ENCODE measurements around the gene FKBP1A.
A peak's percentile ranks its signal among the peaks of the same experiment; 100 is the strongest.
"Not testable (repeated sequence)": the region's sequence is repeated elsewhere in the genome, so short reads cannot be mapped to it uniquely, and the experiment has no call there.

The FKBP1A gene

DNA sequence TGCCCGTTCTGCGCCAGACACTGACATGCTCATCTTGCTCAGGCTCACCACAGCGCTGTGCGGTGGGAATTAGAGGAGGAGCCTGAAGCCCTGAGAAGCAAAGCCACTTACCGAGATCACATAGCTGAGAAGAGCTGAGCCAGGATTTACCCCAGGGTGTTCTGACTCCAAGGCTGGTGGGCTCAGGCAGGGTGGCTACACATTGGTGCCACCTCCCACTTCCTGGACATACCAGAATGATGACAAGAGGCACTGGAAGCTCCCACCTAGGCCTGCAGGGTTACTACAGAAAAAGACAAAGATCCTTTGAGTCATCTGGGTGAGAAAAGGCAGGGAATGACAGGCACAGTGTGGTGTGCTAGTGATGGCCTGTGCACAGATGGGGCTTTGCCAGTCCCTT, 24.4 kb upstream of the FKBP1A start:
- DNase-seq (ENCODE audit: low spot score) = no peak

DNA sequence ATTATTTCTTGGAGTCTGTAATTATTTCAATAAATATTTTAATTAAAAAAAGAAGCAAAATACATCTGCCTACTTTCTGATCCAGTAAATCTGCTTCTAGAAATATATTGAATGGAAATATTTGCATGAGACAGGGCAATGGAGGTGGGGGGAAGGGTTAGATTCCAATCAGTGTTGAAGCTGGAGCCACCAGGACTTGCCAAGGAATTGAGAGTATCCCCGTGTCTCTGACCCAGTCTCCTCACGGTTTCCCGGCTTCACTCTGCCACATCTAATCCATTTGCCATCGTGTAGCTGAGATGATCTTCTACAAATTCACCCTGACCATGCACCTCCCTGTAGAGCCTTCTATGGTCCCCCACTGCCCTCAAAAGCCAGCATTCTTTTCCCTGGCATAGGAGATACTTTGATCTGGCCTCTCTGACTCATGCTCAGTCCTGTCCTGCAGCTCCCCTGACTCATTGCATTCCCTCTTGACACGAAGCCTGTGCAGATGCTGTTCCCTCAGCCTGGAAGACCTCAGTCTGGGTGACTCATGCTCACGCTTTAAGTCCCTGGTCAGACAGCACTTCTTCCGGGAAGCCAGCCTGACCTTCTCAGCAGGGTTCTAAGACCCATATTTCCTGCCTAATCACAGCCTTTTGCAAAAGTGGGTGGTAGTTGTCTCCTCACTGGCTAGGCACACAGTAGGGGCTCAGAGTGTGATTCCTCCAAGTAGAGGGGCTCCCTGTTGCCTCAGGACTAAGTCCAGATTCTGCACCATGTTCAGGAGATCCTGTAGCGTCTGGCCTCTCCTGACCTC, 23.0 kb upstream of the FKBP1A start:
- no peak for DNase-seq (ENCODE audit: low spot score)

DNA sequence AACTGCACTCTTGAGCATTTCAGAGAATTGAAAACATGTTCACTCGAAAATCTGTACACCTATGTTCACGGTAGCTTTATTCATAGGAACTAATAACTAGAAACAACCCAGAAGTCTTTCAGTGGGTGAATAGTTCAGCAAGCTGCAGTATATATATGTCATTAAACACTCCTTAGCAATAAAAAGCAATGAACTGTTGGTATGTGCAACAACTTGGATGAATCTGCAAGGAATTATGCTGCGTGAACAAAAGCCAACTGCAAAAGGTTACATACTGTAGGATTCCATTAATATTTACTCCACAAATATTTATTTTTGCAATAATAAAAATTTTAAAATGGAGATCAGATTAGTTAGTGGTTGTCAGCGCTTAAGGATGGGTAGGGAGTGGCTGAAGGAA, 22.1 kb upstream of the FKBP1A start:
- no peak for DNase-seq (ENCODE audit: low spot score)

DNA sequence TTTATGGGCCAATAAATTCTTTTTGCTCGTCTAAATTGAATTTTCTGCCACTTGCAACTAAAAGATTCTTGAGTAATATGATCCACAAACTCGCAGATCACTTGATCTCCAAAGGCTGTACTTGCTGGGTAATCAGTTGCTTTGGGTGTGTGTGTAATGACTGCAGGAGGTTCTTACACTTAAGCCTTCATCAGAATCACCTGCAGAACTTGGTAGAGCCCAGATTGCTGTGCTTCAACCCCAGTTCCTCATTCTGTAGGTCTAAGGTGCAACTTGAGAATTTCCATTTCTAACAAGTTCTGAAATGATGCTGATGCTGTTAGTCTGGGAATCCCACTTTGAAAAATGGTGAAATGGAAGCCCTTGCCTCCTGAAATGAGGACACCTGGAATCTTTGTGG, 12.9 kb upstream of the FKBP1A start:
- no peak for DNase-seq (ENCODE audit: low spot score)

DNA sequence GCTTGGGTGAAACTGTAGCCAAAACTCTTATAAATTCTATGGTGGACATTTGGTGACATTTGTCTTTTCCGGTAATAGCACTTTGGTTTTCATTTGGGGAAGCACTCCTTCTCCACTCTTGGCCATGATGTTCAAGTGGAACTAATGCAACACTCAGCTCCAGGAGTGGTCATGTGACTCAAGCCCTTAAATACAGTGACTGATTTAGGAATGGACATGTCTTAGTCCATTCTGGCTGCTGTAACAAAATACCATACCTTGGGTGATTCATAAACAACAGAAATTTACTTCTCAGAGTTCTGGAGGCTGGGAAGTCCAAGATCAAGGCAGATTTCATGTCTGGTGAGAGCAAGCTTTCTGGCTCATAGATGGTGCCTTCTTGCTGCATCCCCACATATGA, 10.8 kb upstream of the FKBP1A start:
- DNase-seq (ENCODE audit: low spot score) = no peak

DNA sequence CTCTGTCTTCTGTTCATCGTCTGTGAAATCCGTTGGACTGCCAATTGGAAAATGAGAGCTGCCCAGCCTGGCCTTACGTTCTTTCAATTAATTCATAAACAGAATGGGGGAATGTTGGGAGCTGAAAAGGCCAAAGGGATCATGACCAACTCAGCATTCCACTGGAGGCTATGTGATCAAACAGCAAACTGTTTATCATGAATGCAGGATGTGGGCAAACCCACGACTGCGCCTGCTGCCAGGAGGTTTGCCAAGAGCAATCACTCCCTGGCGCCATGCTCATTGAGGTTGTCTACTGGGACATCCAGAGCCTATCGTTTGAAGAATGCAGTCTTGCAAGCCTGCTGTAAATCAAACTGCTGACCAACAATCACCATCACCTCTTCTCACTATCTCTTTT, 9.3 kb upstream of the FKBP1A start:
- DNase-seq (ENCODE audit: low spot score) = no peak

DNA sequence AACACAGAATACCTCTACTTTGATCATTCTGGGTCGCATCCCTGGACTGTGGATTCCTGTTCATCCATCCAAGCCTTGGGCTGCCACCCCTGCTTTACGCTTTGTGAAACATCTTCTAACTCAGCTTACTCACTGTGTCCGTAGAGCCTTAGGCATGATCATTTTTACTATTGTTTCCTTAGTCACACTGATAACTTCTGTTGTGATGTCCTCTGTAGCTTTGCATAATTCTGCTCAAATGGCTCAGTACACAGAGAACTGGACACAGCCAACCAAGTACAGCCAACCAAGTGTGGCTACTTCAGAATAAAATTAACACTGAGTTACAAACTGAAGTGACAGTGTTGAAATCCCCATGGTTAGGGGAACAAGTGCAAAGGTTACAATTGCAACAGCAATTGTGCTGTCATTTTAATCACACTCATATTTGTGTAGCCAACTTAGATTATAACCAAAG, 8.6 kb upstream of the FKBP1A start:
- DNase-seq (ENCODE audit: low spot score) = no peak

DNA sequence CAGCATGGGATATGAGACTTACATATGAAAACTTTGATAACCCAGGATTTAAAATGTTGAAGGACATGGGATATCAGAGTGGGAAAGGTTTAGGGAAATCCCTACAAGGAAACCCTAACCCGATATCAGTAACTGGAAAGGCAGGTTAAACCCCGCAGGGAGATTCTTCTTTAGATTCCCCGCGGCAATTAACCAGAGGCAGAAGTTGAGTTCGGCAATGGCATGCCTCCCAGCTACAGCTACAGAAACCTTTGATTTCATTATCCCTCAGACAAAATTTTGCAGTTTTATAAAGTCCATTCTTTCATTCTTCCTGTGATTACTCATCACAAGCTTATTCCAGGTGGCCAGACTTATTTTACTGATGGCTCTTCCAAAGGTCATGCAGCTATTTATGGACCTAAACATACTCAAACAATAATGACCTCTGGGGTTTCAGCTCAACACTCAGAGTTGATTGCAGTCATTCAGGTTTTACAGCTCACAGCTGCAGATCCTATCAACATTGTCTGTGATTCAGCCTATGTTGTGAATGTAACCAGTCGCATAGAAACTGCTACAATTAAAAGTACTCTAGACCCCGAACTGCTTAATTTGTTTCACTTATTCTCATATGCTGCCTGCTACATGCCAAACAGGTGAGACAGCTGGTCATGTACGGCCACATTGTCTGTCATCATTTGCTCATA, 7.0 kb upstream of the FKBP1A start:
- not testable (repeated sequence) for DNase-seq (ENCODE audit: low spot score)

DNA sequence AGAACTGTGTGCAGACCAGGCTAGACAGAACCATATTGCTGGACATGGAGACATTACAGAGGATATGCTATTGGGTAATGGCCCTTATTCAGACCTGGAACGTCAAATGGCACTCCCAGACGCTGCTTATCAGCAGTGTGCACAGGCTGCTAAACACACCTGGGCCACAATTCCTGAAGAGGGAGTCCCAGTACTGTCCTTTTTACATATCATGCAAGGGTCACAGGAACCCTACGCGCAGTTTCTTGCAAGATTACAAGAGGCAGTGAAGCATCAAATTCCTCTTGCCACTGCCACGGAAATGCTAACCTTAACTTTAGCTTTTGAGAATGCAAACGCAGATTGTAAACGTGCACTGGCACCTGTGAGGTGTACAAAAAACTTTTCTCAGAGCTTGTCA, 5.3 kb upstream of the FKBP1A start:
- peak; percentile 34 for DNase-seq (ENCODE audit: low spot score)

DNA sequence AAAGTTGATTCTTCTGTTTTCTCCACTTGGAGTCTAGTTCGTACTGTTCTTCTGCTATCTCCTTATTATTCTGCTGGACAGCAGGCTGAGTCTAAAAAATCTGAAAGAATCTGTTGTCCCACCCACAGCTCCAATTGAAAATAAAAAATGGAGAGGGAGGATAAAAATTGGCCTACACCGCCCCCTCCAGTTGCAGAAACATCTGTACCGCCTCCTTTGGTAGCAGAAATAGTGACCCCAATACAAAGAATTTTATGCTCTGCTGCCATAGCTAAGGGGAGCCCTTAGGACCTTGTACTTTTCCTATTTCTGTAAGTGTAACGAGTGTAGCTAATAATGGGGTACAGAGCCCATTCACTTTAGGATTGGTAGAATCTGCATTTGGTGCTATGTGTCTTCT, 4.9 kb upstream of the FKBP1A start:
- DNase-seq (ENCODE audit: low spot score) = peak; percentile 37

DNA sequence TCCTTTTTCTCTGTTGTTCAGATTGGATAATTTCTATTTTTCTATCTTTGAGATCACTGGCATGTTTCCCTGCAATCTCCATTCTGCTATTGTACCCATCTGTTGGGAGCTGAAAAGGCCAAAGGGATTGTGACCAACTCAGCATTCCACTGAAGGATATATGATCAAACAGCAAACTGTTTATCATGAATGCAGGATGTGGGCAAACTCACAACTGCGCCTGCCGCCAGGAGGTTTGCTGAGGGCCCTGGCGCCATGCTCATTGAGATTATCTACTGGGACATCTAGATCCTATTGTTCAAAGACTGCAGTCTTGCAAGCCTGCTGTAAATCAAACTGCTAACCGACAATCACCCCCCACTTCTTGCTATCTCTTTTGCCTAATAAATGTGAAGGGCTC, 3.8 kb upstream of the FKBP1A start:
- DNase-seq (ENCODE audit: low spot score) = no peak

DNA sequence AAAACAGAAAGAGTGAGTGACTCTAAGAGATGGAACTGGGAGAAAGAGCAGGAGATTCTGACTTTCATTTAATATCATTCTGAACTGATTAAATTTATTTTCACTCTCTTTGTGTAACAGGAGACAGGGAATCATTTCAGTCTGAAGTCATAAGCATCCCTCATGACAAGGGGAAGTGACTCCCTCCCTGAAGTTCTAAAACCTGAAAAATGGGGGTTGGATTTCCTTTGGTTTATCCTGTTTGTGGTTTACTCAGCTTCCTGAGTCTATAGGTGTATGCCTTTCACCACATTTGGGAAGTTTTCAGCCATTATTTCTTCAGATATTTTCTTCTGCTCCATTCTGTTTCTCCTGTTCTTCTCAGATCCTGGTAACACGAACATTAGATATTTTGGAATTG, 3.4 kb upstream of the FKBP1A start:
- no peak for DNase-seq (ENCODE audit: low spot score)

DNA sequence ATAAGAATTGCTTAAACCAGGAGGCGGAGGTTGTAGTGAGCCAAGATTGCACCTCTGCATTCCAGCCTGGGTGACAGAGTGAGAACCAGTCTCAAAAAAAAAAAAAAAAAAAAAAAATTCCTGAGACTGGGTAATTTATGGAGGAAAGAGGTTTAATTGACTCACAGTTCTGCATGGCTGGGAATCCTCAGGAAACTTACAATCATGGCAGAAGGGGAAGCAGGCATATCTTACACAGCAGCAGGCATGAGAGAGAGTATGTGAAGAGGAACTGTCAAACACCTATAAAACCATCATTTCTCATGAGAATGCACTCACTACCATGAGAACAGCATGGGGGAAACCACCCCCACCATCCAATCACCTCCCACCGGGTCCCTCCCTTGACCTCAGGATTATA, 1.8 kb upstream of the FKBP1A start:
- DNase-seq (ENCODE audit: low spot score) = no peak

DNA sequence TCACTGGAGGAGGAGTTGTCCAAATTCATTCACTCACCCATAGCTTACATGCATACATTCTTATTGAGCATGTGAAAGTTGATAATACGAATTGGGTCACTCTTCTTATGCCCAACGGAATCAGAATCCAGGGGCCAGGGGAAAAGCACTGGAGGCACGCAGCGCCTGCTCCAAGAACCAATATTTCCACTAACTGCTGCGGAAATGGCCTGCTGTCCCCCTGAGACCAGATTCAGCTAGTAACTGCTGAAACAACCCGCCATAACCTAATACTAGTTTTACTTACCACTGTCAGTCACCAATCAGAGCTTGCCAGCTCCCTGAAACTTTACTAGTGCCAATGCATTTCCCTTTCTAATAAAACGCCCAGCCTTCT, 641 bp upstream of the FKBP1A start:
- DNase-seq (ENCODE audit: low spot score) = no peak

DNA sequence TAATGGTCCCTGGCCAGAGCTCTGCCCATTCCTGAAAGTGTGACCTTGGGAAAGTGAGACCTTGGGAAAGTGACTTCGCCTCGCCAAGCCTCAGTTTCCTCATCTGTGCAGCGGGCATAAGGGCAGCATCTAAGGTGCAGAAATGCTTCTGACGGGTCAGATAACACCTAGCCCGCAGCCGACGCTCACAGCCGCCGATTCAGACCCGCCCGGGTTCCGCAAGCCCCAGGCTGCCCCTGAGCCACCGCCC, 486 bp downstream of the FKBP1A start:
- DNase-seq (ENCODE audit: low spot score) = peak; percentile 27

DNA sequence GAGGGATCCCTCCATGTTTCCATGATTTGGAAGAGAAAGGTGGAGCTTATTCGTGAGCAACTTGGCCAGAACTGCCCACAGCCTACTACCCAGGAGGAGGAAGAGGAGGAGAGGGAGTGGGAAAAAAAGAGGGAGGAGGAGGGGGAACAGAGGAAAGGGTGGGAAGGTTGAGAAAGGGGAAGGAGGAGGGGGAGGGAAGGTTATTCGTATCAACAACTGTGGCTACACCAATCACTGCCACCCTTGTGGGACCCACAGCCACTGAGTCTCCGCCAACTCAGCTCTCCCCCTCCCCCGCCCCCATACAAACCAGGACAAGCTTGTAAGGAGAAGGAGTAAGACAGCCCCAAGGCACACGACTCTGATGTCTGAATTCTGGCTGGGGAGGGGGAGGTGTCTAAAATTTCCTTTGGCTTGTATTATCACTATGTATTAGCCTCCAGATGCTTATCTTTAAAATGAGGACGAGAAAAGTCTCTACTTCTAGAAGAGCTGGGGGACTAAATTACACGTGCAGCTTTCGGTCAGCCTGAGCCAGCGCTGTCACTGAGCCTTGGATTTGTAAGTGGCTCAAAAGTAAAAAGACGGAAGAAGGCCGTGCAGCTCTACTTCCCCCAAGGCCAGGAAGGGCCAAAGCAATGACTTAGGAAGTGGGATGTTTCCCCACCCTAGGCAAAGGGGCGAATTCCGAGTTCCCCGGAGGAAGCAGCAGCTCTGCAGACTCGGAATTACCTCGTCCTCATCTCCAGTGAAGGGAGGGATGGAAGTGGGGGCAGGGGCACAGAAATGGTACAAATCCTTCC, 1.0 kb downstream of the FKBP1A start:
- DNase-seq (ENCODE audit: low spot score) = peak; percentile 42

DNA sequence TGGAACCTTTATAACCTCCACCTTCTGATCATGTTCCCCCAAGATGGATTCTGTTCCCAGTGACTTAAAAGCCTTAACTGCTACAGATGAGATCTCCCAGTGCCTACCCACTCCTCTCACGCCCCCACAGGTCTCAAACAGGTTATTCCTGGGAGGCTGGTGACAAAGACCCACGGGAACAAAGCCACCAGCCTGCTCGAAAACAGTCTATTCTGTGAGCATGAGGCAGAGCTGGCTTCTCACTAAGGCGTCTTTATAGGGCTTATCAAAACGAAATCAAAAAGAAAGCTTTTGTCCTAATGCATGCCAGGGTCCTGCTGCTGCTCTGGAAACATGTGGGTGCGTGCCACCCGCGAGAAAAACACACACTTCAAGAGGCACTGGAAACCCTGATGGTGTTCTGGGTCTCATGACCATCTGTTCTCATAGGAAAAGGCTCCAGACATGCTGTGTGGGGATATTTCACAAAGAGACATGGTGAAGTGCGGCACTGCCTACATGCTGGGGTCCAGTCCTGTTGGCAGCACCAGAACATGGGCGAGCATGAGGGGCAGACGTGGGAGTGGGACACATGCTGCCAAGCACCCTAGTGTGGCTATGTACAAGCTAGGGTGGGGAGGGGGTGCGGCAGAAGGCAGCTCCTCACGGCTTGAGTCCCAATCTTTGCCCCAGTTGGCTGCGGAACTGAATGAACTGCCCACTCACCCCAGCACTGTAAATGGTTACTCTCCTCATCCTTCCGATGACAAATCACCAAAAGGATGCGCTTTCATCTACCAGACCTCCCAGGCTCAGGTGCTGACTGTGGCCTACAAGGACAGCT, 2.1 kb downstream of the FKBP1A start:
- no peak for DNase-seq (ENCODE audit: low spot score)

DNA sequence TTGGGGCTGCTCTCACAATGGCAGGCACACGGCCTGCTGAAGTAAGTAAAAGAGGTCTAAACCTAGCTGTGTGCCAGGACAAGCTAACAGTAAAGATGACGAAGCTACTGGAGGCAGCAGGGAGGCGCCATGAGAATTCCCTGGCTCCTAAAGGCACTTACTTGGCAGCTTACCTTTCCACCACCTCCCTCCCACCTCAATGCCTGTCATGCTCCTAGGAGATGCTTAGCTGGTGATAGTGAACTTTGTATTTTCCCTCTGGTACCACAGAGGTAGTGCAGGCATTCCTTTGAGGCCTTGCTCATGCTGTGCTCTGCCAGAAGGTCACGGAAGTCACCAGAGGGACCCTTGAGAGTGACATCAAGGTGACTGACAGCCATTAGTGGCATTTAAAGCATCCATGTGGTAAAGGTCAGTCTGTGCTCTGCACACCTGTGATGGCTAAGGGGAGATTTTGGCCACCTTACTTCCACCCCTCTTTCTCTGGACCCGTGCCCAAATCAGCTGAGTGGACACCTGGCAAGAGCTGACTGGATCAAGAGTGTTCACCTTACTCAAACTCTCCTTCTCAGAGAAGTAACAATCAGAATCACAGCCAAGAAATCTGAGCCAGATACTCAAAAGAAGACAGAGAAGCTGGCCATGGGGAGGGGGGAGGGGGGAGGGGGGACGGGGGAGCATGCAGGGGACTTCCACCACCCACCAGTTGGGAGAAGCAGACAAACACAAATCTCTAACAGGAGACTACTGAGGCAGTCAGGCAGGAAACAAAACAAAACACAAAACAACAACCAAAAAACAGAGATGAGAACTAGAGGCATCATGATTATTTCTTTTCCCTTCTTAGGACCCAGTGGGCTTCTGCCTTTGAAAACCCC, 2.9 kb downstream of the FKBP1A start:
- DNase-seq (ENCODE audit: low spot score) = no peak

DNA sequence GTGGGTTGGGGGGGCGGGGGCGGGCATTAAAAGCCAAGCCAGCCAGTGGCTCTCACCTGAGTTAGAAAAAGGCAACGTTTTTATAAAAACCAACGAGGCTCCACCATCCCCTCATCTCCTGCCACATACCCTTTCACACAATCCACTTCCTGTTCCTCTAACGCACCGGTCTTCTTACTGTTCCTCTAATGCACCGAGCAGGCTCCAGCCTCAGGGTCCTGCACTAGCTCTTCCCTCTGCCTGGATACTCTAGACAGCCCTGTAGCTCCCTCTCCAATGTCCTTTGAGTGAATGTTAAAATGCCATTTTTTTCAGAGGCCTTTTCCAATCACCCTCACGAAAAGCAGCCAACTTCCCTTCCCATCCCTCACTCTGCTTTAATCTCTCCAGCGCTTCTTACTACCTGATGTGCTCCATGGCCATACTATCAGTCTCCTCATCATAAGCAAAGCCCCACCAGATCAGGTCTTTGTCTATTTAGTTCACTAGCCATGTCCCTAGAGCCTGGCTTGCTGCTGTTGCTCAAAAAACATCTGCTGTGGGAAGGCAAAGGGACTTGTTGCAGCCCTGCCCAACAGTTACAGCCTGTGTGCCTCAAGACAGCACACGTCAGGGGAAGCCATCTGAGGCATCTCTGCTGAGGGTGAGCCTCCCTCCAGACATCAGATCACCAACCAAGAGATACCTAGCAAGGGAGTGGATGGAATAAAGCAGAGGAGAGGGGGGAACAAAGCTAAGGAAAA, 3.9 kb downstream of the FKBP1A start:
- DNase-seq (ENCODE audit: low spot score) = no peak

DNA sequence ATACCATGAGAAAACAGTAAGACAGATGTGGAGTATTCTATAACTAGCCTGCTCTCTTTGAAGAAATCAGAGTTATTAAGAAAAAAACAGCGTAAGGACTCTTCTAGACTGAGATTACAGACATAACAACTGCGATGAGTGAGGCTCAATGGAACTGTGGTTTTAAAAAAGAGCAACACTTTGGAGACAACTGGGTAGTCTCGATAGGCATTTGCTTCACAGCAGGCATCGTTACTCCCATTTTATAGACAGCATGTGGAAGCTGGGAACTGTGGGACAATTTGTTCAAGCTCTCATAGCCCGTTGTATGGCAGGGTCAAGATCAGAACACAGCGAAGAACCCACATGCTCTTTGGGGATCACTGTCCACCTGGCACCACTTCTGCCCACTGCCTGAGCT, 4.6 kb downstream of the FKBP1A start:
- no peak for DNase-seq (ENCODE audit: low spot score)

DNA sequence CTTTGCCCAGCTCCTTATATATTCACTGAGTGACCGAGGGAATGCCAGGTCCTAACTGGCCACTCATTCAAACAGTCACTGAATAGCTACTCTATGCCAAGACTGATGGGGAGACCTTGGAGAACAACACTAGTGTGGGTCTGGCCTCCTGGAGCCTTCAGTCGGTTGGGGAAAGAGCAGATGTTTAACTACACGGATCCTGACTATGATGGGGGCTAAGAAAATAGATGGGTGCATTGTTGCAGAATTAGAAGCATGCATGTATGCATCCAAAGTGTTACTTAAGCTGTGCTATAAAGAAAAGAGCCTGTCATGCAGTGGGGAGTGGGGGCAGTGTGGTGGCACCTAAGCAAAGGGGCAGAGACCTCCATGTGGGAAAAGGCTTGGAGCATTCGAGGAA, 6.5 kb downstream of the FKBP1A start:
- DNase-seq (ENCODE audit: low spot score) = no peak
